ENCODE data around the gene ZNF644. TPM values are rescaled to one million over a fixed set of nuclear protein-coding genes. Genes with fewer than 3 reads are reported as not detected.
A peak's percentile ranks its signal among the peaks of the same experiment; 100 is the strongest.

The ZNF644 gene
- total RNA-seq, 5 donors from 2014 or later (not counting 1 experiment from before 2014, with no cell fraction given), result 55.0 to 139 (median 62.7) TPM

DNA sequence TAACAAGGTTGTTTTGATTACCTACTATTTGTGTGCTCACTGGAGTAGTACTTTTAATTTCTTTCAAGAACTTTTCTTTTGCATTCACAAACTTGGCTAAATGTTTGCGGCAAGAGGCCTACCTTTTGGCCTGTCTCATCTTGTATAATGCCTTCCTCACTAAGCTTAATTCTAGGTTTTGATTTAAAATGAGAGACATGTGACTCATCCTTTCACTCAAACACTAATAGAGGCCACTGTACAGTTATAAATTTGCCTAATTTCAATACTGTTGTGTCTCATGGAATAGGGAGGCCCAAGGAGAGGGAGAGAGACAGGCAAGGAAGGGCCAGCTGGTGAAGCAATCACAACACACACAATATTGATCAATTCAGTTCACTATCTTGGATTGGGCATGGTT lies 66.1 kb downstream of the ZNF644 start:
- H3K9me3 ChIP-seq, result no peaks in the 10 kb centered on the region
- H3K36me3 ChIP-seq (ENCODE audit: control insufficient read depth in 2 of 2, extremely low read depth in 1 of 2, insufficient read depth in 1 of 2, low read length in 1 of 2), result no peaks in the 10 kb centered on the region
- no peak overlapping the region for H3K27ac ChIP-seq (ENCODE audit: low read length)
- peaks cover 87 to 91% (median 90%) of the 10 kb centered on the region in 3 donors for H3K4me1 Mint-ChIP-seq
- peaks cover 0 to 4% of the 10 kb centered on the region in 2 experiments for H3K4me1 ChIP-seq (ENCODE audit: control insufficient read depth in 1 of 2, extremely low read depth in 1 of 2, insufficient read depth in 2 of 2, low read length in 2 of 2)
- no peaks in the 10 kb centered on the region for H3K27me3 ChIP-seq (replicated peaks in 1 of 2; ENCODE audit: control insufficient read depth in 2 of 2, extremely low read depth in 1 of 2, insufficient read depth in 2 of 2, low read length in 1 of 2)
- H3K9me3 Mint-ChIP-seq, result peaks cover 2 to 7% (median 4%) of the 10 kb centered on the region in 3 donors
- no peak overlapping the region for H3K4me3 ChIP-seq (ENCODE audit: control insufficient read depth in 1 of 2, extremely low read depth in 1 of 2, low read length in 1 of 2)
- no CpG with 5 or more reads among the region's 1 CpG for WGBS (ENCODE audit: insufficient coverage)
- H3K27ac Mint-ChIP-seq, result no peak overlapping the region
- ChIA-PET POLR2A (interaction anchor here in 1 of 2 donors (0.6 kb wide), 1 partner anchor 11 kb away, joined by 3 read pairs; no protein-coding TSS in a partner anchor), CTCF (interaction anchor here in 1 of 2 donors (0.6 to 1.1 kb wide), 2 partner anchors 15 to 375 kb away, joined by 3 read pairs; no protein-coding TSS in a partner anchor)
- DNase-seq, result no peak
- peaks cover 66% of the 10 kb centered on the region for H3K36me3 Mint-ChIP-seq
- no peaks in the 10 kb centered on the region for H3K27me3 Mint-ChIP-seq
- H3K4me3 Mint-ChIP-seq, result no peak overlapping the region
- ATAC-seq (replicated peaks in 1 of 4), result no peak

DNA sequence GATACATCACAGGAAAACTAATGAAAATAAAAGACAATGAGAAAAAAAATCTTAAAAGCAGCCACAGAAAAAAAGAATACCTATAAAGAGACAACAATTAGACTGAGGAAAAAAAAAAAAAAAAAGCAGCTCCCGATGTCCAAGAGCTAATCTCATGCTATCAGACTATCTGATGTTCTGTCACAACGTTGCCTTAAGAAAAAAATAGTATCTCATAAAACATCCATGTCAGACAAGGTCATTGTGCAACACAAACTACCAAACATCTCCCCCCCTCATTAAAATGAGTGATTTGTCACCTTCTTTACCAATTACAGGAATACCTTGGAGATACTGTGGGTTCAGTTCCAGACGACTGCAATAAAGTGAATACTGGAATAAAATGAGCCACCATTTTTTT lies 68.9 kb downstream of the ZNF644 start:
- Mint-ChIP-seq H3K36me3 (peaks cover 48% of the 10 kb centered on the region), H3K4me1 (peaks cover 79 to 81% (median 80%) of the 10 kb centered on the region in 3 donors), H3K27me3 (no peaks in the 10 kb centered on the region), H3K4me3 (no peak overlapping the region), H3K9me3 (peaks cover 0 to 7% (median 4%) of the 10 kb centered on the region in 3 donors), H3K27ac (no peak overlapping the region)
- ATAC-seq (replicated peaks in 1 of 4) (no peak), DNase-seq (no peak)
- Histone ChIP-seq H3K27ac (ENCODE audit: low read length) (no peak overlapping the region), H3K4me3 (ENCODE audit: control insufficient read depth in 1 of 2, extremely low read depth in 1 of 2, low read length in 1 of 2) (no peak overlapping the region), H3K4me1 (ENCODE audit: control insufficient read depth in 1 of 2, extremely low read depth in 1 of 2, insufficient read depth in 2 of 2, low read length in 2 of 2) (peaks cover 0 to 8% of the 10 kb centered on the region in 2 experiments), H3K9me3 (no peaks in the 10 kb centered on the region), H3K36me3 (ENCODE audit: control insufficient read depth in 2 of 2, extremely low read depth in 1 of 2, insufficient read depth in 1 of 2, low read length in 1 of 2) (no peaks in the 10 kb centered on the region), H3K27me3 (replicated peaks in 1 of 2; ENCODE audit: control insufficient read depth in 2 of 2, extremely low read depth in 1 of 2, insufficient read depth in 2 of 2, low read length in 1 of 2) (no peaks in the 10 kb centered on the region)
- no CpG with 5 or more reads among the region's 3 CpGs for WGBS (ENCODE audit: insufficient coverage)
- ChIA-PET POLR2A (interaction anchor here (0.6 to 0.7 kb wide), 2 partner anchors 62 to 68 kb away, joined by 3 to 6 read pairs; no protein-coding TSS in a partner anchor), CTCF (interaction anchor here (0.6 to 1.1 kb wide), 4 partner anchors 213 to 987 kb away, joined by 3 read pairs; no protein-coding TSS in a partner anchor)

- ChIA-PET CTCF (no interaction called here), POLR2A (no interaction called here)
- ATAC-seq (replicated peaks in 1 of 4) (no peak), DNase-seq (no peak)
- Mint-ChIP-seq H3K4me3 (no peak overlapping the region), H3K27me3 (no peaks in the 10 kb centered on the region), H3K36me3 (peaks cover 31% of the 10 kb centered on the region), H3K27ac (peak overlapping the region in 1 of 2 donors; percentile 7), H3K4me1 (peaks cover 76 to 80% (median 77%) of the 10 kb centered on the region in 3 donors), H3K9me3 (peaks cover 0 to 6% (median 4%) of the 10 kb centered on the region in 3 donors)
- H3K27me3 ChIP-seq (replicated peaks in 1 of 2; ENCODE audit: control insufficient read depth in 2 of 2, extremely low read depth in 1 of 2, insufficient read depth in 2 of 2, low read length in 1 of 2), result no peaks in the 10 kb centered on the region
- H3K4me1 ChIP-seq (ENCODE audit: control insufficient read depth in 1 of 2, extremely low read depth in 1 of 2, insufficient read depth in 2 of 2, low read length in 2 of 2), result peaks cover 0 to 8% of the 10 kb centered on the region in 2 experiments
- H3K36me3 ChIP-seq (ENCODE audit: control insufficient read depth in 2 of 2, extremely low read depth in 1 of 2, insufficient read depth in 1 of 2, low read length in 1 of 2), result no peaks in the 10 kb centered on the region
- 83% methylated on average over 1 of the region's 2 CpGs for WGBS (ENCODE audit: insufficient coverage)
- H3K9me3 ChIP-seq, result no peaks in the 10 kb centered on the region
- no peak overlapping the region for H3K27ac ChIP-seq (ENCODE audit: low read length)
- H3K4me3 ChIP-seq (ENCODE audit: control insufficient read depth in 1 of 2, extremely low read depth in 1 of 2, low read length in 1 of 2), result no peak overlapping the region
Observed at GRCh38 chr1:90951009-90951408, 70.8 kb downstream of the ZNF644 start.

GRCh38 chr1:90948301-90948700 lies 73.5 kb downstream of the ZNF644 start:
- DNase-seq, result no peak
- H3K27ac Mint-ChIP-seq, result no peak overlapping the region
- H3K4me1 Mint-ChIP-seq, result peaks cover 55 to 62% (median 62%) of the 10 kb centered on the region in 3 donors
- ATAC-seq (replicated peaks in 1 of 4), result no peak
- Histone ChIP-seq H3K36me3 (ENCODE audit: control insufficient read depth in 2 of 2, extremely low read depth in 1 of 2, insufficient read depth in 1 of 2, low read length in 1 of 2) (peaks cover 0 to 4% of the 10 kb centered on the region in 2 donors), H3K27ac (ENCODE audit: low read length) (no peak overlapping the region), H3K4me3 (ENCODE audit: control insufficient read depth in 1 of 2, extremely low read depth in 1 of 2, low read length in 1 of 2) (no peak overlapping the region), H3K9me3 (no peaks in the 10 kb centered on the region), H3K4me1 (ENCODE audit: control insufficient read depth in 1 of 2, extremely low read depth in 1 of 2, insufficient read depth in 2 of 2, low read length in 2 of 2) (peaks cover 0 to 4% of the 10 kb centered on the region in 2 experiments), H3K27me3 (replicated peaks in 1 of 2; ENCODE audit: control insufficient read depth in 2 of 2, extremely low read depth in 1 of 2, insufficient read depth in 2 of 2, low read length in 1 of 2) (no peaks in the 10 kb centered on the region)
- H3K4me3 Mint-ChIP-seq, result no peak overlapping the region
- H3K36me3 Mint-ChIP-seq, result peaks cover 16% of the 10 kb centered on the region
- WGBS (ENCODE audit: insufficient coverage), result 98% methylated on average over 5 of the region's 7 CpGs
- H3K9me3 Mint-ChIP-seq, result no peaks in the 10 kb centered on the region
- no peaks in the 10 kb centered on the region for H3K27me3 Mint-ChIP-seq
- ChIA-PET POLR2A (interaction anchor here in 1 of 2 donors (1.0 kb wide), 1 partner anchor 12 kb away, joined by 4 read pairs; no protein-coding TSS in a partner anchor), CTCF (no interaction called here)

- CTCF ChIA-PET, result interaction anchor here in 1 of 2 donors (0.8 kb wide), 1 partner anchor 12 kb away, joined by 3 read pairs; no protein-coding TSS in a partner anchor
- Mint-ChIP-seq H3K27ac (no peak overlapping the region), H3K4me1 (peaks cover 38 to 51% (median 46%) of the 10 kb centered on the region in 3 donors), H3K36me3 (peaks cover 10% of the 10 kb centered on the region), H3K4me3 (no peak overlapping the region), H3K27me3 (no peaks in the 10 kb centered on the region), H3K9me3 (no peaks in the 10 kb centered on the region)
- POLR2A ChIA-PET, result interaction anchor here (0.5 to 0.6 kb wide), 2 partner anchors 30 to 63 kb away, joined by 4 to 7 read pairs; no protein-coding TSS in a partner anchor
- H3K27ac ChIP-seq (ENCODE audit: low read length), result no peak overlapping the region
- peaks cover 0 to 4% of the 10 kb centered on the region in 2 donors for H3K36me3 ChIP-seq (ENCODE audit: control insufficient read depth in 2 of 2, extremely low read depth in 1 of 2, insufficient read depth in 1 of 2, low read length in 1 of 2)
- H3K27me3 ChIP-seq (replicated peaks in 1 of 2; ENCODE audit: control insufficient read depth in 2 of 2, extremely low read depth in 1 of 2, insufficient read depth in 2 of 2, low read length in 1 of 2), result no peaks in the 10 kb centered on the region
- no peak for ATAC-seq (replicated peaks in 1 of 4)
- DNase-seq, result no peak
- no peaks in the 10 kb centered on the region for H3K9me3 ChIP-seq
- no peak overlapping the region for H3K4me3 ChIP-seq (ENCODE audit: control insufficient read depth in 1 of 2, extremely low read depth in 1 of 2, low read length in 1 of 2)
- WGBS (ENCODE audit: insufficient coverage), result no CpG with 5 or more reads among the region's 1 CpG
- peaks cover 0 to 4% of the 10 kb centered on the region in 2 experiments for H3K4me1 ChIP-seq (ENCODE audit: control insufficient read depth in 1 of 2, extremely low read depth in 1 of 2, insufficient read depth in 2 of 2, low read length in 2 of 2)
Observed at GRCh38 chr1:90946630-90947029, 75.2 kb downstream of the ZNF644 start.

DNA sequence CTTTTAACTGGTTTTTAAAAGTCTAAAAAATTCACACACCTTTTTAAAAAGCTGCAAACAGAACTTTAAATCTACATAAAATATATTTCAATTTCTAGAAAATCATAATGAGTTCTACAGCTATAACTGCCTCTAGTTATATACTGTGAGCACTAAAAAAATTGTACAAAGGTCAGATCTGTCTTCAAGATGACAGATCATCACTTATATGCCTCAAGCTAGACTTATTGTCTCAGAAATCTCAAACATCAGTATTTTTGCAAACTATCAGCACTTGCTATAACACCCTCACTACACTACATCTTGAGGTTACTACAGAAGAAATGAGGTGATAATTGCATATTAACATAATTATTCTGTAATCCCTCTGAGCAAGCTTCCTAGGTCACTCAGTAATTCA lies 76.5 kb downstream of the ZNF644 start:
- no peaks in the 10 kb centered on the region for H3K27me3 Mint-ChIP-seq
- Histone ChIP-seq H3K4me1 (ENCODE audit: control insufficient read depth in 1 of 2, extremely low read depth in 1 of 2, insufficient read depth in 2 of 2, low read length in 2 of 2) (peaks cover 0 to 4% of the 10 kb centered on the region in 2 experiments), H3K9me3 (no peaks in the 10 kb centered on the region), H3K36me3 (ENCODE audit: control insufficient read depth in 2 of 2, extremely low read depth in 1 of 2, insufficient read depth in 1 of 2, low read length in 1 of 2) (peaks cover 0 to 12% of the 10 kb centered on the region in 2 donors), H3K4me3 (ENCODE audit: control insufficient read depth in 1 of 2, extremely low read depth in 1 of 2, low read length in 1 of 2) (no peak overlapping the region), H3K27ac (ENCODE audit: low read length) (no peak overlapping the region), H3K27me3 (replicated peaks in 1 of 2; ENCODE audit: control insufficient read depth in 2 of 2, extremely low read depth in 1 of 2, insufficient read depth in 2 of 2, low read length in 1 of 2) (no peaks in the 10 kb centered on the region)
- DNase-seq, result no peak
- ChIA-PET POLR2A (interaction anchor here (0.6 to 0.8 kb wide), 2 partner anchors 14 to 30 kb away, joined by 3 read pairs; no protein-coding TSS in a partner anchor), CTCF (no interaction called here)
- no peak overlapping the region for H3K27ac Mint-ChIP-seq
- no peak overlapping the region for H3K4me3 Mint-ChIP-seq
- no peaks in the 10 kb centered on the region for H3K9me3 Mint-ChIP-seq
- no peak for ATAC-seq (replicated peaks in 1 of 4)
- peaks cover 32 to 45% (median 40%) of the 10 kb centered on the region in 3 donors for H3K4me1 Mint-ChIP-seq
- H3K36me3 Mint-ChIP-seq, result peaks cover 18% of the 10 kb centered on the region

All from T-cell (primary cell).